NCI-H2029 (cell line): ENCODE measurements around the gene ITGB2.
"Not testable (repeated sequence)": the region's sequence is repeated elsewhere in the genome, so short reads cannot be mapped to it uniquely, and the experiment has no call there.

Experiments
- DNase-seq: peaks from one replicate; lab custom pipeline; 2025; lab: John Stamatoyannopoulos, UW

The ITGB2 gene

DNA sequence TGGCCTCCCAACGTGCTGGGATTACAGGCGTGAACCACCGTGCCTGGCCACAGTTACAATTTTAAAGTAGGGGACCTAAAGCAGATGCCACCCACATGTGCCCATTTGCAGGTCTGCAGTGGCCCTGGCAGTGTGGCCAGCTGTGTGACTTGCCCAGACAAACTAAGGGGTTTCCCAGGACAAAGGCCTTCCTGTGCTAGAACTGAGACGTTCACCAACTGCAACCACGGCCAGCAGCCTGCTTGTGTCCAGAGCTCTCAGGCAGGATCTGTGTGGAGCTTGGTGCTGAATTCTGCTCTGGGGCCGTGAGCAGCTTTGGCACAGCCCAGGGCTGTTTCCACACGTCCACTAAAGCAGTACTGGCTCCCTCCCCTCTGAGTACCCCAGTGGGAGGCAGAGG, 36.6 kb downstream of the ITGB2 start:
- no peak for DNase-seq

DNA sequence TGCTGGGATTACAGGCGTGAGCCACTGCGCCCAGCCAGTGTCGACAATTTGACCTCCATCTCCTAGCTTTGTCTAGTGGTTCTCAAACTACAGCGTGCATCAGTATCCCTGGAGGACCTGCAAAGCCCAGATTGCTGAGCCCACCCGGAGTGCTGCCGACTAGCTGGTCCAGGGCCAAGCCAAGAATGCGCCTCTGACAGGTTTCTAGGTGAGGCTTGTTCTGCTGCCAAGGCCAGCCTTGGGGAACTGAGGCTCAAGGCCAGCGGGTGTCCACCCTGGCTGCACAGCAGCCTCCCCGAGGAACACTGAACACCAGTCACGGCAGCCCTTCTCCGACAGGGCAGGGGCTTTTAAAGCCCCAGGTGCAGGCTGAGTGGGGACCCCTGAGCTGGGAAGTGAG, 37.4 kb downstream of the ITGB2 start:
- DNase-seq: no peak

DNA sequence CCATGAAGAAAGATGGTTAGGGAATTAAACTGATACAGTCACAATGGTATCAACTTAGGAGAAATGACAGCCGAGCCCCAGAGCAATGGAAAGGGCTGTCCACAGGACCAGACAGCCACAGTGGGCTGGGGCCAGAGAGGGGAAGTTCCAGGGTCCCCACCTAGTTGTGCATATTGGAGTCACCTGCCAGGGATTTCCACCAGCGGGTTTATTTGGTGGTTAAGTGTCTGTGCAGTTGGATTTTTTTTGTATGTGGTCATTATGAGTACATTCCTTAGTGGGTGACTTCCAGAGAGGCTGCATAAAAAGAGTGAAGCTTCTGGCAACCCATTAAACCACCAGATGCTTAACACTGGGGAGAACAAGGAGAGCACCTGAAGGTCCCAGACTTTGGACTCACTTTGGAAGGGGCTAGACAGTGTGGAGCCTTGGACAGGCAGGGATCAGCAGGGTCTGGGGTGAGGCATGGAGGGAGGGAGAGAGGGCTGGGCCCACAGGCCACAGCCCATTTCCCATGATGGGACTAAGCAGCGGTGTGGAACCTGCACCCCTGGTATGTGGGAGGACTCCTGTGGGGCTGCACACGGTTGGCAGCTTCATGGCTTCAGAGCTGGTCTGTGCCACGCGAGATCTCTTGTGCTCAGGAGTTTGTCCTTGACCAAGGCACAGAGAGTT, 39.4 kb downstream of the ITGB2 start:
- DNase-seq: no peak

DNA sequence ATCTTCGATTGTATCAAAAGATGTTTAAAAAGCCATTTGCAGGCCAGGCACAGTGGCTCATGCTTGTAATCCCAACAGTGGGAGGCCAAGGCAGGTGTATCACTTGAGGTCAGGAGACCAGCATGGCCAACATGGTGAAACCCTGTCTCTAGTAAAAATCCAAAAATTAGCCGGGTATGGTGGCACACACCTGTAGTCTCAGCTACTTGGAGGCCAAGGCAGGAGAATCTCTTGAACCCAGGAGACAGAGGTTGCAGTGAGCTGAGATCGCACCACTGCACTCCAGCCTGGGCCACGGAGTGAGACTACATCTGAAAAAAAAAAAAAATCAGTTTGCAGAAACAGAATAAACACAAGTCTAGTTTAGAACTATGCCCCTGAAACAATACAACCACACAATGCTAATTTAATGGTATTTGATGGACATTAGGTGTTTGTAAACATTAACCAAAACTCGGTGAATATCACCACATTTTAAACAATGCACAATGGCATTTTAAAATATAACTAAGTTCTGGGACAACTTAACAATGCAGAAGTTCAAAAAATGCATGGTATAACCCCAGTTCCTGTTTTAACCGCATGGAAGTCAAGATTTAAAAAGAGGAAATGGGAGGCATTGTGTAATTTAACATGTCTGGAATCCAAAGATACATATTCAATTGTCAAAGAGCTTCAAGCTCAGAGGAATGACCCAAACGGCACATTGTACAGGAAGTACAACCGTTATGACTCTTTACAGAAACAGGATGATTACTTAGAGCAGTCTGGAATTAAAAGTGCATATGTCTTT, 40.1 kb downstream of the ITGB2 start:
- no peak for DNase-seq

DNA sequence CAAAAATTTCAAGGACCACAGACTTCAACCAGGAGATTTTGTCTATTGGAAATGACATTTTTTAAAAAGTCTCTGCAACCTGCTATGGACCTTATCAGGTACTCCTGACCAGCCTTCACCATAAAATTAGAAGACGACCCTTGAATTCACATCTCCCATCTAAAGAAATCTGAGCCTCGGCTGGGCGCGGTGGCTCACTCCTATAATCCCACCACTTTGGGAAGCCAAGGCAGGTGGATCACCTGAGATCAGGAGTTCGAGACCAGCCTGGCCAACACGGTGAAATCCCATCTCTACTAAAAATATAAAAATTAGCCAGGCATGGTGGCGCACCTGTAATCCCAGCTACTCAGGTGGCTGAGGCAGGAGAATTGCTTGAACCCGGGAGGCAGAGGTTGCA, 41.5 kb downstream of the ITGB2 start:
- DNase-seq: not testable (repeated sequence)

DNA sequence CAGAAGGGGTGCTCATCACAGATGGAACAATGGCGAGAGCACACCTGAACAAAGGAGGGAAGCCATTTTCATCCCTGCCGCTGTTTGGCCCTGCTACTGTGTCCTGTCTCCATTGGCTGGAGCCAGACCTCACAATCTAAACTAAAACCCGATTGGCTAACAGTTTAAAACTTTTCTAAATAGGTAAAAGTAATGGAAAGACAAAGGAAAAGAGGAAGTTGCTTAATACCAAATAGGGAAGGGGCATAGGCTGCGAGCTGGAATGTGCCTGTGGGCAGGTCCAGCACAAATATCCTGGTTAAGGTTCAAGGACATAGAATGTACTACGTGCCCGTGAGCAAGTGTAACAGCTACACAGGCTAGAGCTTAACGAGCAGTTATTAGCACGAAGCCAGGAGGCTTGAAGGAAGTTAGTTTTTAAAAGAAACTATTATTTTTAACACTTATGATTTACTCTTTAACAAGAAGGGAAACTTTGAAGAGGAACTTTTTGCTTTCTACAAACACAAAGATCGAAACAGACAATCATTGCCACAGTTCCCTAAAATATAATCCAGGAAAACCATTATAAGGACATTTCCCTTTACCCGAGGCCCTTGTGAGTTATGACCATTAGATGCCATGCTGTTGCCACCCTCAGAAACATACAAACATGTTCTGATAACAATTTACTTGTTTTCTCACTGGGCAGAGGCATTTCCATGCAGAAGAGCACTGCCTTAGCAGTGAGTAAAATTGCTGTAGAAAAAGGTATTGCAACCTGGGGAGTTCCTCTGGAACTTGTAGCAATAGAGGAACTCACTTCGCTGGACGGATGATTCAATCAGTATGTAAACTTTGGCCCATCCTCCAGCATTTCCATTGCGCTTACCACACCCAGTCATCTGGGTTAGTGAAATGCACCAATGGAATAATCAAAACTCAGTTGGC, 42.4 kb downstream of the ITGB2 start:
- DNase-seq: no peak

DNA sequence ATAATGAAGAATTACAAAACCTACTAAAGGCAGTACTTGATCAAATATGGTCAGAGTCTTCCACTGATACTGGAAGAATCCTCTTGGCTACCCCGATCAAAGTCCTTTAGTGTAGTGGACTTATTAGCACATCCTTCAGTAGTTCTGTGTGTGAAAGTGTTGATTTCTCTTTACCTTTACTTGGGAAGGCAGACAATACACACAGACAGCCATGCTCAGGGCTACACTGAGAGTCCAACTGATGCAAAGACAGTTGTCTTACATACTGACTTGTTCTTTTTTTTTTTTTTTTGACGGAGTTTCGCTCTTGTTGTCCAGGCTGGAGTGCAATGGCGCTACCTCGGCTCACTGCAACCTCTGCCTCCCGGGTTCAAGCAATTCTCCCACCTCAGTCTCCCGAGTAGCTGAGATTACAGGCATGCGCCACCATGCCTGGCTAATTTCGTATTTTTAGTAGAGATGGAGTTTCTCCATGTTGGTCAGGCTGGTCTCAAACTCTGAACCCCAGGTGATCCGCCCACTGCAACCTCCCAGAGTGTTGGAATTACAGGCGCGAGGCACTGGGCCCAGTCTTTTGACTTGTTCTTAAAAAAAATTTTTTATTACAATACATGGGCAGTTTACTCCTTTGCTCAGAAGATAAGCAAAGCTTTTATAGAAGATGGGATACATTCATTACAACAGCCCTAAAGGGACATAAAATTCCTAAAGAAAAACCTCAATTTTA, 43.7 kb downstream of the ITGB2 start:
- DNase-seq: no peak

DNA sequence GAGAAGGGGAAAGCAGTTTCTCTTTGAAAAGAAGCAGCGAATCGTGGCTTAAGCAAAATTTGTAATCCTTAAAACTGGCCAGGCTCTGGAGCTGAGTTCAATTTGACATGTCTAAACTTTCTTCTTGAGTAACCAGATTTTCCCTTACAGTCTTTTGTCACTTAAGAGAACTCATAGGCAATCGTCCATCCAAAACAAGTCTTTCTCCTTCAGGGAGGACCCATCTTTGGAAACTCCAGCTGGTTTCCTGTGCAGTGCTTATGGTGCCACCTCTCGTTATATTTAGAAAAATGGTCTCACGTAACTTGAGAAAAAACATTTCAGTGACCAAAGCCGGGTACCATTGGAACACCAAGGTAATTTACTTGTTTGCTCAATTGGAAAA, 45.4 kb downstream of the ITGB2 start:
- DNase-seq: no peak

DNA sequence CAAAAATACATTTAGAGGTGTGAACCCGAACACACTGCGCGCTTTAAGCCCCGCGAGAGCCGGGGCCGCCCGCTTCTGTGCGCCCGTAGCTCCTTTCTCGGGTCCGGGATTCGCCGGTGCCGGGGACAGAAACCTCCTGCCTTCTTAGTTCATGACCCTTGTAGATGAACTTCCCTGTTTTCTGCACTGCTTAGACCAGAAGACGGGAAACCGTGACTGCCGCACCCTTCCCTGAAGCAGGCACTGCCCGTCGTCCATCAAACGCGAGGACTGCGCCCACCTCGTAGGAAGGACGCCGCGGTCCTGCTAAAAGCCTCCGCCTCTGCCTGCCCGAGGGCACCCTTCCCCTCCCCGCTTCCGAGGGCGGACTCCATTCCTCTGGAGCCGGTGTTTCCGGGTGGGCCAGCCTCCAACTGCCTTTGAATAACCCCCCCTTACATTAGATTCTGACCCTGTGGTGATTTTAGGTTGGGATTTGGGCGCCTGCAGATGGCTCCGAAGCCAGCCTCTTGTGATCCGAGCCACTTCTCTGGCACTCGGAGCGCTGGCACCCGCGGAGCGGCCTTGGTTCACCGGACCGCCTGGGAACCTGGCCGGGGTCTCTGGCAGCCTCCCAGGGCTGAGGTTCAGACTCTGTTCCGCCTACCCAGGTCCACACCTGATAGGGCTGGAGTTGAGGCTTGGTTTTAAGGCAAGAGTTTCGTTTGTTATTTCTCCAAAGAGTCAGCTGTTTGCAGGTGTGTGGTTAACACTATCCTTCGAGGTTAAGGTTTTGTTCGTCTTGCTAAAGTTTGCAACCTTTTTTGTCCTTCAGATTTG, 46.0 kb downstream of the ITGB2 start:
- DNase-seq: peak; percentile 13

DNA sequence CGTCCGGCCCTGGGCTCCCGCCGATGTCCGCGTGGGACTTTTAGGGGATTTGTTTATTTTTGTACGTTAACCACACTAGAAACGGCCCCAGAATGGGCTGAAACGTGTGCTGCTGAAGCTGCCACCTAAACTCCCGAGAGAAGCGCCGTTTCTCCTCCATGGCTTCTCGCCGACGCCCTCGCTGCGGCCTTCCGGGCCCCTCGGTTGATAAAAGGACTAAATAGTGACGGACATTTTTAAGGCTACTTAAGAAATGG, 46.5 kb downstream of the ITGB2 start:
- DNase-seq: no peak

DNA sequence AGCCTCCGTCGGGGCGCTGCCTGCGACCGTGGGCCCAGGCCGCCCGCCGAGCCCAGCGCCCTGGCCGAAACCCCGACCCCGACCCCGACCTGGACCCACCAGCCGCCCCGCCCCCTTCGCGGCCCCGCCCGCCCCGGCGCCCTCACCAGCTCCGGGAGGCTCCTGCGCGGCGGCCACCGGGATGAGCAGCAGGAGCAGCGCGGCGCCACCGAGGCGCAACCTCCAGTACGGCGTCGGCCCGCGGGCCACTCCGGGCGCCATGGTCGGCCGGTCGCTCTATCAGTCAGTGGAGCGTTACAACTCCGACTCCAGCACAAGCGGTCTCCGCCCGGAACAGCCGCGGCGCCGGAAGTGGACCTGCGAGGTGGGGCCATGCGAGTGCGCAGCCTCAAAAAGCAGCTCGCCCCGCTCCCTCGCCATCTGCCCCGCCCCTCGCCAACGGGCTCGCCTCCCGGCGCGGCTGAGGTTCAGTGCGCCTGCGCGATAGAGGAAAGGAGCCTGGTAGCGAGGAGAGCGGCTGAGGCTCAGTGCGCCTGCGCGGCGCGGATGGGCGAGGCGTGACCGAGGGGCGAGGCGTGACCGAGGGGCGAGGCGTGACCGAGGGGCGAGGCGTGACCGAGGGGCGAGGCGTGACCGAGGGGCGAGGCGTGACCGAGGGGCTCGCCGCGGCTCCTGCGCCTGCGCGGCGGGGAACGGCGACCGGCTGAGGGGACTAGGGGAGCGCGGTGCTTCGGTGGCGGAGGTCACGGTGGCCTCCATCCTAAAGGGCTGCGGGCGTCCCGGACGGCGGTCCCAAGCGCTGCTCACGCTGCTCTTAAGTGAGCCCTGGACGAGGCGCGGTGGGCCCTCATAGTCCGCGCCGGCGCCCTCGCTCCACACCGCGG, 47.1 kb downstream of the ITGB2 start, which contains the start of gene PTTG1IP:
Gene PTTG1IP (minus strand): TSS at position 335 of the 884 bp plus-strand sequence. CDS start 74 bp downstream, at position 261.
- peak; percentile 98 for DNase-seq

DNA sequence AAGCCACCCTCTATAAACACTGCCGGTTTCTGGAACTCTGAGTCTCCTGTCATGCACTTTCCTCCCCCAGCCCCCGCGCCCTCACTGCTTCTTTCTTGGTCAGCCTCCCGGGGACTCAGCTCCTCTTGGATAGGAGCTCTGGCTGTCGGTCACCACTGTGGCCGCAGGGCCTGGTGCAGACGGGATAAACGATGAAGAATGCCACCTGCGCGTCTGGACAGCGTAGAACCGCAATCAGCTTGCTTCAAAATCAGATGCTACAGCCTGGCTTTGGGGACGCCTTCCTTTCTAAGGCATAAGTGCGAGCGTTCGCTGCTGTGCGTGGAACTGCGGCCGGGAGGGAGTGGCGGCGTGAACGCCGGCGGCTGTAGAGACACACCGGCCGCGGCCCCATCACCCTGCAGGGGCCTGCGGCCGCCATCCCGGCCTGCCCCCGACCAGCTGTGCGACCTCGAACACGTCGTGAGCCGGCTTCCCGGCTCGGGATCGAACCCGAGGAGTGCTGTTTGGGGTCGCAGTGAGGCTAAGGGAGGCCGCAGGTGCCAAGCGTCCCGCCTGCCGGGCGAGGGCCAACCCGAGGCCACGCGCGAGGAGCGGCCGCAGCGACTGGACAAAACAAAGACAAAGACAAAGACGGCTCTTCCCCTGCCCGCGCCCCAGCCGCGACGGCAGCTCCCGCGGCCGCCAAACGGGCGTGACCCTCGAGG, 47.9 kb downstream of the ITGB2 start:
- DNase-seq: no peak

DNA sequence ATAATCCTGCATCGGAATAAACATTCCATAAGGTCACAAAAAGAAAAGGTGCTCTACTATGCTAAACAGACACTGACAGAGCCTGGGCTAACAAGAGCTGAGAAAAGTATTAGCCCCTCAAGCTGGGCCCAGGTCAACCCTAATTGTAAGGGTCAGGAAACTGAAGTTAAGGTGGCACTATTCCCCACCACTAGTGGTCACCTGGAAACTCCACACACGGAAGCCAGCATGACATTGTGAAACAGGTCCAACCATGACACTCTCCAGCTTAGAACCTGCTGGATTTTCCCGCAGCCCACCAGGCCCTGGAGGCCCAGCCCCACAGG, 48.4 kb downstream of the ITGB2 start:
- DNase-seq: peak; percentile 21

DNA sequence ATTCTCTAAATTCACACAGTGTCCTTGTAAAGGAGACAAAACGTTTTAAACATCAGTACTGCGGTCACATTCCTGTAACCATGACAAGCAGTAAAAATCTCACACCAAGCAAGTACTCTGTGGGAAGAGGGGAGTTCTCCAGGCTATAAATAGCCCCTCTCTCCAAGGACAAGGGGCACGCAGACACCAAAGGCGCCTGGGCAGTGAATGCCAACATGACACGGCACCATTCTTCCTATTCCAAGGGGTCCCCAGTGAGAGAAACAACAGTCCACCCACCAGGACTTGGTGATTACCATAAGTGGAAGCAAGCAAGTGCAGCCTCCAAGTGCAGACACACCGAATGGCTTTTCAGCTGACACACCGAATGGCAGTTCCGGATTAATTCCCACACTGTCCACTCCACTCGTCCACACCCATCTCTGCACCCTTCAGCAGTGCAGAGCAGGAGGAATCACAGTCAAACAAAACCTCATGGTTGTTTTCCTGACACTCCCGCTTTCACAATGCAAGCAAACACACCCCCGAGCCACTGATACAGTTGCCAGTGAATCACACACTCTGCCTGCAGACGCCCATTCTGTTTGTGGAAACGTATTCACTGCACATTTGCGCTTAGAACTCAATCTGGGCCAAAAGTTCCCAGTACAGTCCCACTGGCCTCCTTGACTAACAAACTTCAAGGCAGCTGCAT, 49.0 kb downstream of the ITGB2 start:
- DNase-seq: no peak

DNA sequence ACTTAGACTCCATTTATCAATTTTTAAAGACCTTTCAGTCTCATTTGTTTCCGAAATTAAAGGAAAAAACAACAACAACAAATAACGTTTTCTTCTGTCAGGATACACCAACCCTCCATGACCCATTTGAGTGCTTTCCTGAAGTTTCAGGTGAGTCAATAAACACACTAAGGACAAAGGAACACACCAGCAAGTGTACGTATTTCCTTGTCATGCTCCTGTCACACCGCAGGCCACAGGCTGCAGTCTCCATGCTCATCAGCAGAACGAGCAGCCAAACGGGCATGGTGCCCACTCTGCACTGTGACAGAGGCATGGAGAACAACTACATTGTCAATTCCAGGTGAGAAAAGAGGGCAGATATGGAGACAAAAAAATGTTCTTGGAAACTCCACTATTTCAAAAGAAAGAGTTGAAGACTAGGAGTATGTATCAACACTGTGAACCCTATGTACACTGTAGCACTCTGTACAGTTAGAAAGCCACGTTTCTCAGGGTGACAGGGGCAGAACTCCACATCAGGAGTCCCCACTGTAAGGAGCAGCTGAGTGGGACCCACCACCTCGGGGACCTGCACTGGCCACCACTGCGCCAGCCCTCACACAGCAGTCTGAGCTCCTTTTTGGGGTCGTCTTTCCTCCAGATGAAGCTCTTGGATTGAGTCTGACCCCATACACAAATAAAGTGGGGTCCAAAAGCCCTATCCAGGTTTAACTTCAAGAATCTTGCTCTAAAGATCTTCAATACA, 49.8 kb downstream of the ITGB2 start:
- DNase-seq: peak; percentile 72

DNA sequence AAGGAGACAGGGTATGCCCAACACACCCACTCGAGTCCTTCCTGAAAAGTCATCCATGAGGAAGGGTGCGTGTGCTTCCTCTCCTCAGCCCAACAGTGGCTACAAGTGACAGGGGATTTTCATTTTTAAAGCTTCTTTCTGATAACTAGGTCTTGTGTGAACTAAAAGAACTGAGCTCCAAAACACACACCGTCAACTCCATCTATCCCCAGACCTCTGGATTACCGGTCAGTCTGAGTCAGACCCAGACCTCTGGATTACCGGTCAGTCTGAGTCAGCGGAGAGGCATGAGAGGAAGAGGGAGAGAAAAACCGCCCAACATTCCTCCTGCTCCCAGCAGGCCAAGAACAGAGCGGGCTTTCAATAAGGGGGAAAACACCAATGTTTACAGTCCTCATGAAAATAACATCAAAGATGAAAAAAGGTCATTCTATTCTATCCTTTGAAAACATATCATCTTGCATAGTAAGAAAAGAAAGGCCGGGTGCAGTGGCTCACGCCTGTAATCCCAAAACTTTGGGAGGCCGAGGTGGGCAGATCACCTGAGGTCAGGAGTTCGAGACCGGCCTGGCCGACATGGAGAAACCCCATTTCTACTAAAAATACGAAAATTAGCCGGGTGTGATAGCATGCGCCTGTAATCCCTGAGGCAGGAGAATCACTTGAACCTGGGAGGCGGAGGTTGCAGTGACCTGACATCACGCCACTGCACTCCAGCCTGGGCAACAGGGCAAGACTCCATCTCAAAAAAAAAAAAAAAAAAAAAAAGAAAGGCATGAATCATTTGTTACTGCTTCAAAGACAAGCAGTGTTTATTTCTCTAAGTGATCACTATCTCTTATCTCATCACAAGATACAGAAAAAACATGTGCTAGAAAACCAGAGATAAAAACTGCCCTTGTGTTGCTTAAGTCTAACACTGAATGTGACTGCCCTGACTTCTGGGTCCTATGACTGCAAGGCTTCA, 50.6 kb downstream of the ITGB2 start:
- no peak for DNase-seq

DNA sequence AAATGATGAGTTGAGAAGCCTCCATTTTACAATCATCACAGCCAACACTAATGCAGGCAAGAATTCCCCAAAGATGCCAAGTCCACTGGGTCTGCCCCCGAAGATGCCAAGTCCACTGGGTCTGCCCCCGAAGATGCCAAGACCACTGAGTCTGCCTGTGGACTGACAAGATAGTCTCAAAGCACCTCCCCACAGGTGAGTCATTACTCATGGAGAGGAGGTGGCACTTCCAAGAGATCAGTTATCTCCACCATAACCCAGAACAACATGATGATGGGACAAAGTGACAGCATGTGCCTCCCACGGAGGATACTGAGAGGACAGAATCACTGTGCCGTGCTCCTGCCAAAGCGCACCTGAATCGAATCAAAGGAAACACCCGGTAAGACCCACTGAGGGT, 52.0 kb downstream of the ITGB2 start:
- no peak for DNase-seq
